Epithelial cell of proximal tubule (primary cell): Measurements from ENCODE around the gene ZNF462. TPM values are rescaled to one million over a fixed set of nuclear protein-coding genes. Genes with fewer than 3 reads are reported as not detected.

Experiments
- DNase-seq: peaks from one replicate; pipeline ENCODE4 v3.0.0-alpha.2; 2011; ENCODE audit warnings: low read depth
- H3K4me3 ChIP-seq: 2 replicates; pipeline ENCODE4 v1.5.1; 2011; ENCODE audit warnings: low read depth, mild to moderate bottlenecking, low read length
- CTCF ChIP-seq: conservative IDR thresholded peaks from 2 replicates; pipeline ENCODE4 v1.5.1; 2012; ENCODE audit warnings: low read depth, mild to moderate bottlenecking, low read length
- total RNA-seq: library from RNA; depleted of rRNA; stranded (reverse); fragments of >200 nt; gene quantifications from 2 replicates; pipeline ENCODE4 v1.2.3, GENCODE V29; 2015

Gene ZNF462
- total RNA-seq, 1 donor from 2014 or later: 22.1 TPM

GRCh38 chr9:106992186-106992585, 129.2 kb downstream of the ZNF462 start:
- no peak for DNase-seq
- no peak for TF ChIP-seq CTCF
- H3K4me3 ChIP-seq: no peak overlapping the region

GRCh38 chr9:106993603-106994002, 130.6 kb downstream of the ZNF462 start:
- DNase-seq: no peak
- H3K4me3 ChIP-seq: no peak overlapping the region
- TF ChIP-seq CTCF: no peak

- H3K4me3 ChIP-seq: no peak overlapping the region
- DNase-seq: no peak
- no peak for TF ChIP-seq CTCF
Observed at GRCh38 chr9:106994463-106994862, 131.5 kb downstream of the ZNF462 start.

- TF ChIP-seq CTCF: no peak
- DNase-seq: no peak
- no peak overlapping the region for H3K4me3 ChIP-seq
Observed at GRCh38 chr9:107000218-107000617, 137.3 kb downstream of the ZNF462 start.

GRCh38 chr9:107005201-107005600, 142.2 kb downstream of the ZNF462 start:
- no peak for TF ChIP-seq CTCF
- no peak for DNase-seq
- no peak overlapping the region for H3K4me3 ChIP-seq

GRCh38 chr9:107007402-107007801, 144.4 kb downstream of the ZNF462 start:
- TF ChIP-seq CTCF: no peak
- no peak for DNase-seq
- H3K4me3 ChIP-seq: no peak overlapping the region

GRCh38 chr9:107008011-107008410, 145.0 kb downstream of the ZNF462 start:
- no peak for TF ChIP-seq CTCF
- H3K4me3 ChIP-seq: no peak overlapping the region
- DNase-seq: no peak
